Prostate gland (tissue), 2 donors: ENCODE results near the gene TREX2.

Experiments used
- POLR2AphosphoS5 ChIP-seq: sonication (generic); formaldehyde crosslinking; IDR thresholded peaks from one replicate; pipeline ENCODE4 v1.6.1; 2017; ENCODE audit warnings: antibody characterized with exemption
- TF ChIP-seq, protein P1 (sequence below), 4 experiments: fragments of 200-600 bp in 2 of 4; fragments of 450-650 bp in 2 of 4; sonication (generic) in 2 of 4; IDR thresholded peaks; 1 replicate in 3 of 4; 2 replicates in 1 of 4; pipeline ENCODE4 v1.5.1; 2016 to 2019; ENCODE audit warnings: antibody characterized with exemption in 4 of 4, mild to moderate bottlenecking in 2 of 4, moderate library complexity in 2 of 4

DNA sequence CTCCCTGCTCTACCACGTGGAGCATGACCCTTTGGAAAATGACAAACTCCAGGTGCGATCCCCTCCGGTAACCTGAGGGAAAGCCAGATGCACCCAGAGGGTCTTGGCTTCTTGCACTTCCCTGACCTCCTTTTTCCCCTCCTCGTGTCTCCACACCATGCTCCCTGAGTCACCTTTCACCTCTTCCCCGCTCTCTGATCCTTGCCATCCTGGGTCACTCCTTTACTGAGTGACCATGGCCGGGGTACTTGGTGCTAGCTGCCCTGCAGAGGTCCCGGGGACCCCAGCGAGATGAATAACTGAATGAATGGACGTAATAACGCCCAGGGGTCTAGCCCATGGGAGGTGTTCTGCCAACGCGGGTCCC is 35.0 kb downstream of the TREX2 start:
- TF ChIP-seq, protein P1, sequence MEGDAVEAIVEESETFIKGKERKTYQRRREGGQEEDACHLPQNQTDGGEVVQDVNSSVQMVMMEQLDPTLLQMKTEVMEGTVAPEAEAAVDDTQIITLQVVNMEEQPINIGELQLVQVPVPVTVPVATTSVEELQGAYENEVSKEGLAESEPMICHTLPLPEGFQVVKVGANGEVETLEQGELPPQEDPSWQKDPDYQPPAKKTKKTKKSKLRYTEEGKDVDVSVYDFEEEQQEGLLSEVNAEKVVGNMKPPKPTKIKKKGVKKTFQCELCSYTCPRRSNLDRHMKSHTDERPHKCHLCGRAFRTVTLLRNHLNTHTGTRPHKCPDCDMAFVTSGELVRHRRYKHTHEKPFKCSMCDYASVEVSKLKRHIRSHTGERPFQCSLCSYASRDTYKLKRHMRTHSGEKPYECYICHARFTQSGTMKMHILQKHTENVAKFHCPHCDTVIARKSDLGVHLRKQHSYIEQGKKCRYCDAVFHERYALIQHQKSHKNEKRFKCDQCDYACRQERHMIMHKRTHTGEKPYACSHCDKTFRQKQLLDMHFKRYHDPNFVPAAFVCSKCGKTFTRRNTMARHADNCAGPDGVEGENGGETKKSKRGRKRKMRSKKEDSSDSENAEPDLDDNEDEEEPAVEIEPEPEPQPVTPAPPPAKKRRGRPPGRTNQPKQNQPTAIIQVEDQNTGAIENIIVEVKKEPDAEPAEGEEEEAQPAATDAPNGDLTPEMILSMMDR (IDR thresholded peaks at IDR 0.05), result no peak
- no peak for TF ChIP-seq POLR2AphosphoS5
